Neuron (in vitro differentiated cells): ENCODE results near the gene TMF1.

Experiments used
- H2AFZ ChIP-seq: one replicate; pipeline ENCODE4 v1.6.1; 2013; ENCODE audit warnings: low read depth, mild to moderate bottlenecking, inconsistent platforms, low read length, moderate library complexity
- H3K27me3 ChIP-seq: one replicate; pipeline ENCODE4 v1.6.1; 2013; ENCODE audit warnings: low read length; ENCODE audit not compliant: insufficient read depth
- H3K36me3 ChIP-seq: one replicate; pipeline ENCODE4 v1.6.1; 2013; ENCODE audit warnings: low read length; ENCODE audit not compliant: insufficient read depth
- H3K4me1 ChIP-seq: one replicate; pipeline ENCODE4 v1.6.1; 2013; ENCODE audit warnings: low read length; ENCODE audit not compliant: insufficient read depth
- H3K4me3 ChIP-seq: 2 replicates; pipeline ENCODE4 v1.5.1; 2013; ENCODE audit warnings: mild to moderate bottlenecking, low read length, moderate library complexity
- H3K9me3 ChIP-seq: one replicate; pipeline ENCODE4 v1.6.1; 2013; ENCODE audit warnings: low read length

The TMF1 gene

GRCh38 chr3:69016102-69016501, 36.0 kb downstream of the TMF1 start:
- H3K4me1 ChIP-seq: no peaks in the 10 kb centered on the region
- no peaks in the 10 kb centered on the region for H3K27me3 ChIP-seq
- no peak overlapping the region for H2AFZ ChIP-seq
- H3K4me3 ChIP-seq: no peak overlapping the region
- no peaks in the 10 kb centered on the region for H3K9me3 ChIP-seq
- peaks cover 18% of the 10 kb centered on the region for H3K36me3 ChIP-seq

- H2AFZ ChIP-seq: no peak overlapping the region
- H3K27me3 ChIP-seq: no peaks in the 10 kb centered on the region
- H3K4me3 ChIP-seq: no peak overlapping the region
- peaks cover 16% of the 10 kb centered on the region for H3K36me3 ChIP-seq
- peaks cover 7% of the 10 kb centered on the region for H3K4me1 ChIP-seq
- H3K9me3 ChIP-seq: no peaks in the 10 kb centered on the region
Measured at GRCh38 chr3:69014022-69014580, 38.0 kb downstream of the TMF1 start.

- Histone ChIP-seq H3K27me3 (no peaks in the 10 kb centered on the region), H3K9me3 (no peaks in the 10 kb centered on the region), H2AFZ (no peak within 1 kb of the TSS), H3K4me3 (no peak within 1 kb of the TSS), H3K4me1 (peaks cover 9% of the 10 kb centered on the region), H3K36me3 (peaks cover 11% of the 10 kb centered on the region)
Measured at GRCh38 chr3:69013253-69014021, 38.7 kb downstream of the TMF1 start, which contains the start of gene EOGT. EOGT (minus strand) TSS chr3:69013684; CDS start chr3:69009846, 3,838 bp downstream.

GRCh38 chr3:69012800-69013252, 39.3 kb downstream of the TMF1 start:
- Histone ChIP-seq H2AFZ (no peak overlapping the region), H3K36me3 (peaks cover 7% of the 10 kb centered on the region), H3K27me3 (no peaks in the 10 kb centered on the region), H3K9me3 (no peaks in the 10 kb centered on the region), H3K4me3 (no peak overlapping the region), H3K4me1 (peaks cover 9% of the 10 kb centered on the region)

GRCh38 chr3:69012100-69012799, 39.9 kb downstream of the TMF1 start:
- peaks cover 6% of the 10 kb centered on the region for H3K36me3 ChIP-seq
- H3K9me3 ChIP-seq: no peaks in the 10 kb centered on the region
- H3K4me1 ChIP-seq: peaks cover 9% of the 10 kb centered on the region
- no peaks in the 10 kb centered on the region for H3K27me3 ChIP-seq
- H2AFZ ChIP-seq: no peak overlapping the region
- H3K4me3 ChIP-seq: no peak overlapping the region

GRCh38 chr3:69011096-69011730, 40.9 kb downstream of the TMF1 start:
- Histone ChIP-seq H3K36me3 (no peaks in the 10 kb centered on the region), H2AFZ (no peak overlapping the region), H3K27me3 (no peaks in the 10 kb centered on the region), H3K4me3 (no peak overlapping the region), H3K9me3 (no peaks in the 10 kb centered on the region), H3K4me1 (peaks cover 9% of the 10 kb centered on the region)

GRCh38 chr3:69009559-69010410, 42.3 kb downstream of the TMF1 start:
- no peaks in the 10 kb centered on the region for H3K36me3 ChIP-seq
- peaks cover 9% of the 10 kb centered on the region for H3K4me1 ChIP-seq
- no peak overlapping the region for H2AFZ ChIP-seq
- H3K9me3 ChIP-seq: no peaks in the 10 kb centered on the region
- H3K27me3 ChIP-seq: no peaks in the 10 kb centered on the region
- no peak overlapping the region for H3K4me3 ChIP-seq

GRCh38 chr3:69008980-69009379, 43.2 kb downstream of the TMF1 start:
- Histone ChIP-seq H3K27me3 (no peaks in the 10 kb centered on the region), H3K4me3 (no peak overlapping the region), H3K4me1 (peaks cover 9% of the 10 kb centered on the region)

GRCh38 chr3:69005791-69006482, 46.2 kb downstream of the TMF1 start:
- Histone ChIP-seq H3K27me3 (no peaks in the 10 kb centered on the region), H3K36me3 (peaks cover 4% of the 10 kb centered on the region), H2AFZ (no peak overlapping the region), H3K4me3 (no peak overlapping the region), H3K9me3 (no peaks in the 10 kb centered on the region), H3K4me1 (peaks cover 9% of the 10 kb centered on the region)

More at GRCh38 chr3:69008980-69009379, 43.2 kb downstream of the TMF1 start:
- Histone ChIP-seq H3K36me3 (peaks cover 2% of the 10 kb centered on the region), H3K9me3 (no peaks in the 10 kb centered on the region), H2AFZ (no peak overlapping the region)

- Histone ChIP-seq H3K9me3 (no peaks in the 10 kb centered on the region), H3K4me1 (peaks cover 9% of the 10 kb centered on the region), H3K27me3 (no peaks in the 10 kb centered on the region), H2AFZ (no peak overlapping the region), H3K36me3 (peaks cover 4% of the 10 kb centered on the region), H3K4me3 (no peak overlapping the region)
Measured at GRCh38 chr3:69005071-69005790, 46.9 kb downstream of the TMF1 start.

- H3K4me3 ChIP-seq: no peak overlapping the region
- H3K36me3 ChIP-seq: peaks cover 4% of the 10 kb centered on the region
- H3K9me3 ChIP-seq: no peaks in the 10 kb centered on the region
- H3K4me1 ChIP-seq: peaks cover 2% of the 10 kb centered on the region
- H2AFZ ChIP-seq: no peak overlapping the region
- no peaks in the 10 kb centered on the region for H3K27me3 ChIP-seq
Measured at GRCh38 chr3:69004138-69004537, 48.0 kb downstream of the TMF1 start.
